HL-60 (cell line): ENCODE measurements around the gene DPPA5.

Source experiments
- DNase-seq, 2 experiments: peaks; one replicate each; pipeline ENCODE4 v3.0.0-alpha.2; 2010 to 2020; ENCODE audit warnings: low read depth in 1 of 2, low spot score in 1 of 2
- H3K27ac ChIP-seq: fragments of 250-450 bp; sonication (Bioruptor Pico); replicated peaks from 2 replicates; pipeline ENCODE4 v1.5.1; 2020; ENCODE audit warnings: mild to moderate bottlenecking, moderate library complexity
- H3K27me3 ChIP-seq: fragments of 250-450 bp; sonication (Bioruptor Pico); 2 replicates; pipeline ENCODE4 v1.5.1; 2021; ENCODE audit warnings: mild to moderate bottlenecking, moderate library complexity; ENCODE audit not compliant: insufficient read depth, poor library complexity, severe bottlenecking
- H3K4me3 ChIP-seq: replicated peaks from 2 replicates; pipeline ENCODE4 v1.5.1; 2011; ENCODE audit warnings: mild to moderate bottlenecking, control low read depth, low read length; ENCODE audit not compliant: insufficient read depth
- GABPA ChIP-seq: IDR thresholded peaks from 2 replicates; pipeline ENCODE4 v1.6.1; 2012; ENCODE audit warnings: low read depth
- POLR2AphosphoS5 ChIP-seq: IDR thresholded peaks from 2 replicates; pipeline ENCODE4 v1.6.1; 2012; ENCODE audit warnings: low read depth
- SPI1 ChIP-seq: IDR thresholded peaks from 2 replicates; pipeline ENCODE4 v1.6.1; 2012; ENCODE audit warnings: low read depth, mild to moderate bottlenecking, borderline replicate concordance
- long read RNA-seq: library from polyadenylated mRNA; unstranded; transcript quantifications from one replicate; pipeline ENCODE4 v2.0.0, GENCODE V29; 2020
- TF ChIP-seq, protein P1 (sequence below): IDR thresholded peaks from 2 replicates; pipeline ENCODE4 v1.6.1; 2012; ENCODE audit warnings: low read depth; ENCODE audit not compliant: insufficient replicate concordance
- TF ChIP-seq, protein P2 (sequence below): IDR thresholded peaks from one replicate; pipeline ENCODE4 v1.5.1; 2011; ENCODE audit warnings: low read length, control low read depth, inconsistent platforms; ENCODE audit not compliant: insufficient read depth

Gene DPPA5, protein sequence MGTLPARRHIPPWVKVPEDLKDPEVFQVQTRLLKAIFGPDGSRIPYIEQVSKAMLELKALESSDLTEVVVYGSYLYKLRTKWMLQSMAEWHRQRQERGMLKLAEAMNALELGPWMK
- long read RNA-seq = 0 reads

DNA sequence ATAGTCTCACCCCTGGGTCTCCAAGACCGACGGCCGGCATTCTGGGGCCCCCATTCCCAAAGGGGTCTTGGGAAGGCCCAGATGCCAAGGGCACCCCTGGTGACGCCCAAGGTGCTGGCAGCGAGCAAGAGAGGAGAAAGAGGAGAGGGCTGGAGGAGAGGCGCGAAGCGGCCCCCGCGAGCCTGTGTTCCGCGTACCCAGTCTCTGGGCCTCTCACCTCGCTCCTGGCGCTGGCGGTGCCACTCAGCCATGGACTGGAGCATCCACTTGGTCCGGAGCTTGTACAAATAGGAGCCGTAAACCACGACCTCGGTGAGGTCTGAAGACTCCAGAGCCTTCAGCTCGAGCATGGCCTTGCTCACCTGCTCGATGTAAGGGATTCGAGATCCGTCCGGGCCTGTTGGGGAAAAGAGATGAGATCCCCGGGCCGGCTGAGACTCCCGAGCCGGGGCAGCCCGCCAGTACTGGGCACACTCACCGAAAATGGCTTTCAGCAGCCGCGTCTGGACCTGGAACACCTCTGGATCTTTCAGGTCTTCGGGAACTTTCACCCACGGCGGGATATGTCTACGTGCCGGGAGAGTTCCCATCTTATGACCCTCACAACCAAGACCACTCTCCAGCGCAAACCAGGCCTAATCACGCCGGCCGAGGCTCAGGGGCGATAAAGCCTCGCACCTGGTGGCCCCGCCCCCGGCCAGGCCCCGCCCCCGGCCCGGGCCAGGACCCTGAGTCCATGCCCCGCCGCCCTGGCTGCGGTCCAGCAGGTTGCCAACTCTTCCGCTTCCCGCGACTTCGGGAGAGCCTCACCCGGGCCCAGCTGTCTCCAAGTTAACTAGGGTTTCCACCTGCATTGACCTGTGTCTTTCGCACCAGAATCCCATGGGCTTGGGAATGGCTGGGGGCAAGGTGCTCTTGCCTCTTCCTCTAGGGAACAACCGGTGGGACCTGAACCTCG lies at the start of gene DPPA5:
Gene DPPA5 (minus strand): TSS at position 641 of the 958 bp plus-strand sequence. CDS start 51 bp downstream, at position 590.
- no peak for DNase-seq
- Histone ChIP-seq H3K27me3 (no peaks in the 10 kb centered on the region), H3K27ac (no peak within 1 kb of the TSS), H3K4me3 (no peak within 1 kb of the TSS)
- no peak for TF ChIP-seq SPI1
- no peak for TF ChIP-seq GABPA
- no peak for TF ChIP-seq POLR2AphosphoS5
- TF ChIP-seq, protein P1, sequence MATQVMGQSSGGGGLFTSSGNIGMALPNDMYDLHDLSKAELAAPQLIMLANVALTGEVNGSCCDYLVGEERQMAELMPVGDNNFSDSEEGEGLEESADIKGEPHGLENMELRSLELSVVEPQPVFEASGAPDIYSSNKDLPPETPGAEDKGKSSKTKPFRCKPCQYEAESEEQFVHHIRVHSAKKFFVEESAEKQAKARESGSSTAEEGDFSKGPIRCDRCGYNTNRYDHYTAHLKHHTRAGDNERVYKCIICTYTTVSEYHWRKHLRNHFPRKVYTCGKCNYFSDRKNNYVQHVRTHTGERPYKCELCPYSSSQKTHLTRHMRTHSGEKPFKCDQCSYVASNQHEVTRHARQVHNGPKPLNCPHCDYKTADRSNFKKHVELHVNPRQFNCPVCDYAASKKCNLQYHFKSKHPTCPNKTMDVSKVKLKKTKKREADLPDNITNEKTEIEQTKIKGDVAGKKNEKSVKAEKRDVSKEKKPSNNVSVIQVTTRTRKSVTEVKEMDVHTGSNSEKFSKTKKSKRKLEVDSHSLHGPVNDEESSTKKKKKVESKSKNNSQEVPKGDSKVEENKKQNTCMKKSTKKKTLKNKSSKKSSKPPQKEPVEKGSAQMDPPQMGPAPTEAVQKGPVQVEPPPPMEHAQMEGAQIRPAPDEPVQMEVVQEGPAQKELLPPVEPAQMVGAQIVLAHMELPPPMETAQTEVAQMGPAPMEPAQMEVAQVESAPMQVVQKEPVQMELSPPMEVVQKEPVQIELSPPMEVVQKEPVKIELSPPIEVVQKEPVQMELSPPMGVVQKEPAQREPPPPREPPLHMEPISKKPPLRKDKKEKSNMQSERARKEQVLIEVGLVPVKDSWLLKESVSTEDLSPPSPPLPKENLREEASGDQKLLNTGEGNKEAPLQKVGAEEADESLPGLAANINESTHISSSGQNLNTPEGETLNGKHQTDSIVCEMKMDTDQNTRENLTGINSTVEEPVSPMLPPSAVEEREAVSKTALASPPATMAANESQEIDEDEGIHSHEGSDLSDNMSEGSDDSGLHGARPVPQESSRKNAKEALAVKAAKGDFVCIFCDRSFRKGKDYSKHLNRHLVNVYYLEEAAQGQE = no peak
- TF ChIP-seq, protein P2, sequence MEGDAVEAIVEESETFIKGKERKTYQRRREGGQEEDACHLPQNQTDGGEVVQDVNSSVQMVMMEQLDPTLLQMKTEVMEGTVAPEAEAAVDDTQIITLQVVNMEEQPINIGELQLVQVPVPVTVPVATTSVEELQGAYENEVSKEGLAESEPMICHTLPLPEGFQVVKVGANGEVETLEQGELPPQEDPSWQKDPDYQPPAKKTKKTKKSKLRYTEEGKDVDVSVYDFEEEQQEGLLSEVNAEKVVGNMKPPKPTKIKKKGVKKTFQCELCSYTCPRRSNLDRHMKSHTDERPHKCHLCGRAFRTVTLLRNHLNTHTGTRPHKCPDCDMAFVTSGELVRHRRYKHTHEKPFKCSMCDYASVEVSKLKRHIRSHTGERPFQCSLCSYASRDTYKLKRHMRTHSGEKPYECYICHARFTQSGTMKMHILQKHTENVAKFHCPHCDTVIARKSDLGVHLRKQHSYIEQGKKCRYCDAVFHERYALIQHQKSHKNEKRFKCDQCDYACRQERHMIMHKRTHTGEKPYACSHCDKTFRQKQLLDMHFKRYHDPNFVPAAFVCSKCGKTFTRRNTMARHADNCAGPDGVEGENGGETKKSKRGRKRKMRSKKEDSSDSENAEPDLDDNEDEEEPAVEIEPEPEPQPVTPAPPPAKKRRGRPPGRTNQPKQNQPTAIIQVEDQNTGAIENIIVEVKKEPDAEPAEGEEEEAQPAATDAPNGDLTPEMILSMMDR = no peak

DNA sequence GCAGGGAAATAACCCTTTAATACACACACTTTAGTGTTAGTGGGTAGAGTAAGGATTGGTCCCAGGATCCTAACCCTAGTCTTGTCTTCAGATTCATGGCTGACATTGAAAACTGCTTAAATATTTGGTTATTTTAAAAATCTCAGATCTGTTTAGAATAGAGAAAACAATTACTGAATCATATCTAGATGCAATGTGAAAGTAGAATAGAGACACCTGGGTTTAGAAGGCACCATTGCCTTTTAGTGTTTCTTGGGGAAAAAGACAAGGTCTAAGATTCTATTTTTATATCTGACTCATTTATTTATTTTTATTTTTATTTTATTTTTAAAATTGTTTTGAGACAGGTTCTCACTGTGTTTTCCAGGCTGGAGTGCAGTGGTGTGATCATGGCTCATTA lies 46.6 kb upstream of the DPPA5 start:
- no peak for DNase-seq
- no peaks in the 10 kb centered on the region for H3K27me3 ChIP-seq
- H3K4me3 ChIP-seq = no peak overlapping the region
- TF ChIP-seq SPI1 (no peak), GABPA (no peak), POLR2AphosphoS5 (no peak)
- TF ChIP-seq, protein P2 = no peak
- TF ChIP-seq, protein P1 = no peak
- H3K27ac ChIP-seq = no peak overlapping the region

DNA sequence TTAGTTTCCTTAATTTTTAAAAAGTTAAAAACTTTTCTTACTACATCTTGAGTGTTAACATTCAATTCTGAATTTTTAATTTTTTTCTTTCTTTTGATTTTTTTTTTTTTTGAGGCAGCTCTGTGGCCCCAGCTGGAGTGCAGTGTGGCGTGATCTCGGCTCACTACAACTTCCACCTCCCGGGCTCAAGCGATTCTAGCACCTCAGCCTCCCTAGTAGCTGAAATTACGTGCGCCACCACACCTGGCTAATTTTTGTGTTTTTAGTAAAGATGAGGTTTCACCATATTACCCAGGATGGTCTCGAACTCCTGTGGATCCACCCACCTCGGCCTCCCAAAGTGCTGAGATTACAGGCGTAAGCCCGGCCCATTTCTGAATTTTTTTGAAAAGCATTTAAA lies 41.8 kb upstream of the DPPA5 start:
- TF ChIP-seq, protein P1 = no peak
- no peak for TF ChIP-seq SPI1
- TF ChIP-seq, protein P2 = no peak
- TF ChIP-seq GABPA = no peak
- TF ChIP-seq POLR2AphosphoS5 = no peak
- no peak for DNase-seq
- Histone ChIP-seq H3K4me3 (no peak overlapping the region), H3K27ac (no peak overlapping the region), H3K27me3 (no peaks in the 10 kb centered on the region)
